Middle frontal gyrus (tissue), 1 donor: Measurements from ENCODE around the gene POLR3K.
"Not testable (repeated sequence)": the region's sequence is repeated elsewhere in the genome, so short reads cannot be mapped to it uniquely, and the experiment has no call there.

Source experiments
- DNase-seq: peaks from one replicate; pipeline ENCODE4 v3.0.0-alpha.2; 2015; ENCODE audit warnings: low spot score; ENCODE audit errors: extremely low spot score

POLR3K gene

DNA sequence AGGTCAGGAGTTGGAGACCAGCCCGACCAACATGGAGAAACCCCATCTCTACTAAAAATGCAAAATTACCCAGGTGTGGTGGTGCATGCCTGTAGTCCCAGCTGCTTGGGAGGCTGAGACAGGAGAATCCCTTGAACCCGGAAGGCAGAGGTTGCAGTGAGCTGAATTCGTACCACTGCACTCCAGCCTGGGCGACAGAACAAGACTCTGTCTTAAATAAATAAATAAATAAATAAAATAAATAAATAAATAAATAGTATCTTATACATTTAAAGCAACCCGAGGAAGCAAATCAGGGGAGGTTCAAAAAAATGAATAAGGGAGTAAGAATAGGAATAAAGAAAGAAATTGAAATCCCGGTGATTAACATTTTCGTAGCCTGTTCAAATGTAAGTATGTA lies 6.9 kb downstream of the POLR3K start:
- not testable (repeated sequence) for DNase-seq

DNA sequence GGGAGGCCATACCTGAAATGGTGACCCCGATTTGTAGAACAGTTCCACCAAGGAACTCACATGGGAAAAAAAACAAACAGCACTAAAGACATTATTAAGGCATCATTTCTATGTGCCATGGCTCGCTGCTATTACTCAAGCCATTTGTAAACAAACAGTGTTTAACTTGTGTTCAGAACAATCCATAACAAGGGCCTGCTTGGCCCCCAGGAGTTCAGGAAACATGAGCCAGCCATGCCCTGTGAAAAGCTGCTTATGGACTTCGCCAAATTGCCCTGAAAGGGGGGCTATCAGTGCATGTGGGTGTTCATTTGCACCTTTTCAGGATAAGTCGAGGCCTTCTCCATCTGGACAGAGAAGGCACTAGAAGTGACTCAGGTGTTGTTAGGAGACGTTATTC lies 8.0 kb downstream of the POLR3K start:
- no peak for DNase-seq

GRCh38 chr16:44655-45054 lies 8.8 kb downstream of the POLR3K start:
- DNase-seq, result no peak

GRCh38 chr16:43294-43693 lies 10.1 kb downstream of the POLR3K start:
- no peak for DNase-seq

- no peak for DNase-seq
Observed at GRCh38 chr16:42691-43090, 10.7 kb downstream of the POLR3K start.

DNA sequence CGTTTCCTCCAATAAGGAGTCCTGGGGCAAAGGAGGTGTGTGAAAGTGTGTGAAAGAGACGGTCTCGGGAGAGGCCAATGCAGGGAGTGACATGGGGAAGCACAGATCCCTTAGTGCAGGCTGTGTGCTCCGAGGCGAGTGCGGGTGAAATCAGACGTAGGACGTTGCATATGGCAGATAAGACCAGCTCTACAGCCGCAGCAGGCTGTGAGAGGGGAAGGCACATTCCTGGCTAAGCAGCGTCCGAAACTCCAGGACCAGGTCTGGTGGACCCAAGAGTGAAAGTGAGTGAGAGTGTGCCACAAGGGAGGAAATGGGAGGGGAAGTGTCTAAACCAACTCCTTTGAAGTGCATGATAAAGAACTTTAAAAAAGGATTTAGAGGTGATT lies 11.3 kb downstream of the POLR3K start:
- no peak for DNase-seq

DNA sequence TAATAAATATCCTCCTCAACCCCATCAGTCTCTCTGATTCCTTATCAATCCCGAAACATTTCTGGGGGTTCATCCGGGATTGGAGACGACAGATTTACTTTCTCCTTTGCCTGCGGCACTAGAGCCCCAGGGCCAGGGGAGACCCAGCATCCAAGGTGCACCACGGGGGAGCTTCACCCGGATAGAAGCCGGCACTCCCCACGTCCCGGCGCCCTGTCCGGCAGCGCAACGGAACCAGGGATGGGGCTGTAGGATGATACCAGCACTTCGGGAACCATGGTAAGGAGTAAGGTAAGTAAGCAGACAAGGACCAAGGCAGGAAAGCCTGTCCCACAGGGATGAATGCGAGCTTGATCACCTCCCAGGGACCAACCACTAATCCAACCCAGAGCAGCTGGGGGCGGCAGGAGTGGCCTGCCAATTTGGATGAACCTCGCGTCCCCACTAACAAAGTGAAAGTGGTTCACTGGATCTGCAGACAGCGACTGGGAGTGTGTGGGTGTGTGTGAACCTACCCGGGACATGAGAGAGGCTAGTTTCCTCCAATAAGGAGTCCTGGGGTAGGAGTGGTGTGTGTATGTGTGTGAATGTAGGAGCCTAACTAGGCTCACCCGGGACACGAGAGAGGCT lies 11.9 kb downstream of the POLR3K start:
- no peak for DNase-seq

DNA sequence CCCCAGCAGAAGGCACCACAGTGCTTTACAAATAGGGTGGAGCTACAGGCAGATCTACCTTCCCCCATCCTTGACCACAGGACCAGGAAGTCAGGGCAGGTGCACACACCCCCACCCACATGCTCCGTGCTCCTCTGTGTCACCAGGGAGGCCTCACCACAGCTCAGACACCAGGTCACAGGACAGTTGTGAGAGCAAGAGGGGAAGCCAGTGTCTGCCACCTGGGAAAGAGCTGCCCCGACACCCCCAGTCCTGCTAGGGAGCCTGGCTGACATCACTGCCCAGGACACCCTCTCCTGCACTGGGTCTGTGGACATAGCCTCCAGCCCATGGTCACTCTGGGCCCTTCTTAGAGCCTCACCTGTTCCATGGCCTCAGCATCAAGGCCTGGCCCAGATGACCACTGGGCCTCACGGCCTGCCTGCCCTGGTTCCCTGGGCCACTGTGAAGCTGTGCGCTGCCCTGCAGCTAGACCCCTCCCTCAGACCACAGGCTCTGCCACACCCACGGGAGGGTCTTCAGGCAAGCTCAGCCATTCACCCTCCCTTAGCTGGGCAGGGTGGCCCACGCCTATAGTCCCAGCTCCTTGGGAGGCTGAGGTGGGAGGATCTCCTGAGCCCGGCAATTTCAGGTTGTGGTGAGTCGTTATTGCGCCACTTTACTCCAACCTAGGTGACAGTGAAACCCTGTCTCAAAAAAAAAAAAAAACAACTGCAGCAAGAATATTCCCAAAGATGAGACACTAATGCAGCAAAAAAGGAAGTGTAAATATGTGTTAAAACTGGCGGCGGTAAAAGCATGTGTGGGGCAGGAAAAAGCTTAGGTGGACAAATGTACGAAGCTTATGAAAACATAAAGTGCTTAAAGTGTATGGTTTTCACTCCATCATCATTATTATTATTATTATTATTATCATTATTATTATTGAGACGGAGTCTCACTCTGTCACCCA lies 14.2 kb downstream of the POLR3K start:
- no peak for DNase-seq

GRCh38 chr16:38206-38605 lies 15.2 kb downstream of the POLR3K start:
- DNase-seq, result not testable (repeated sequence)

- no peak for DNase-seq
Observed at GRCh38 chr16:37511-37910, 15.9 kb downstream of the POLR3K start.

DNA sequence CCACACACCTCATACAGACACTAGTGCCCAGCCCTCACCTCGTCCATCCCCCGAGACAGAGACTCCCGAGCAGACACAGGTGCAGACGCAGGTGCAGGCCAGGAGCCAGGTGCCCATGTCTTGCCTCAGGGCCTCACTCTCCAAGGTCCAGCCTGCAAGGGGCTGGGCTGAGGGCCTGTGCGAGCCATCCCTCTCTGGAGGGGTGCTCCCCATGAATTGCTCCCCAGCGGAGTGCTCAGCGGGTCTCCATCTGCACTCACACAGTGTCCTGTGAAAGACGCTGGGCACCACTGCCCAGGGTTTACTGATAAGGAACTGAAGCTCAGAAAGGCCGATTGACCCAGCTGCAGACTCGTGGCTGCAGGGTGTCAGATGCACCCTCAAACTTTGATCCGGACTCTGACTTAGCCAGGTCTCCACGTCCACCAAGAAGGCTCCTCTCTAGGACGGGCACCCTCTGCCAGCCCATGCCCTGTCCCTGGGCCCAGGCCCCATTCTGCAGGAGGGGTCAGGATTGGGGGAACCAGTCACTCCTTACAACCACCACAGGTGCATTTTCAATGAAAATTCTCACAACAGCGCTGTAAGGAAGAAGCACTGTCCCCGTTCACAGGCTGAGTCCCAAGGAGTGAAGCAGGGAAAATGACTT lies 16.9 kb downstream of the POLR3K start:
- DNase-seq, result no peak

DNA sequence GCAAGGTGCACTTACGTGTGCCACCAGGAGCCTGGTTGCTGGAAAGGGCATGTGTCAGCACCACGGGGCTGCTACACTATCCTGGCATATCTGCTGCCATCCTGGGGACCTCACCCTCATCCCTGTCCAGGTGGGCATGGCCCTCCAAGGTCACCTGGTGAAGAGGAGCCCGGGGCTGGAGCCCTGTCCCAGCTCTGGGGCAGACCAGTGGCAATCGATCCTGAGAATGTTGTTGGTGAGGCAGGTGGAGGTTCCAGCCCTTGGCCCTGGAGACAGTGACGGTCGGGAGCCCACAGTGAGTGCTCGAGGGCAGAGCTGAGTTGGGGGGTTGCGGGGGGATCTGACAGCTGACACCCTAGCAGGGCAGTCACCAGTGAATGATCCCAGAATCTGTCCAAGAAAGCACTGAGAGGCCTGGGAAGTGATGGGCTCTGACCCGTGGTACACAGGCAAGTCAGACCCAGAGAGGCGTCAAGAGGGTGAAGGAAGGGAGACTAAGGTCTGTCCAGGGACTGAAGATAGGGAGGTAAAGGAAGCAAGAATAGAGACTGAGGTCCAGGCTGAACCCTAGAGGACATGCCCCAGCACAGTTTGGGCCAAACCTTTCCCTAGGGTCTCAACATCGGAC lies 17.6 kb downstream of the POLR3K start:
- DNase-seq, result no peak

DNA sequence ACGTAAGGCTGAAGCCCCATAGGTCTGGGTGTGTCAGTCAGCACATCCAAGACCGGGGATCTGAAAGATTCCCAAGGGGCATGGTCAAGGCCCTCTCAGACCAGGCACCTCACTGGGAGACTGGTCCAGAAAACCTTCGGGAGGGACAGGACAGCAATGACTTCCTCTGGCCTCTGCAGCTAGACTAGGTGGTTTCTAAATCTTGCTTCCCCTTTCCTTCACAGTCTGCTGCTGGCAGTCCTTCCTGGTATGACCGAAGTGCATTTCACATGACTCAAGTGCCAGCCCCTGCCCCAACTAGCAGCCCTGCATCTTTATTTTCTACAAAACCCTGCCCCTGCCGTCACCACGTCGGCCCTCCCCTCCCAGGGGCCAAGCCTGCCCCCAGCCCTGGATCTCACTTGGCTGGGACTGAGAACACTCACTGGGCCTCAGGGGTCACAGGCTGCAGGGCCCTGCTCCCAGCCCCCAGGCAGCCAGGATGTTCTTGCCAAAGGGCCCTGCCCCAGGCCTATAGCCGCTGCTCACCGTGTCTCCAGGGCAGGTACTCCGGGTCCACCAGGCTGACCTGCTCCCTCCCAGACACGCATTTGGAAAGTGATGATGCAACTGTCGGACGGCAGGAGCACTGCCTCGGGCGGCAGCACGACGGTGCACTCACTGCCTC lies 18.3 kb downstream of the POLR3K start:
- DNase-seq, result no peak

DNA sequence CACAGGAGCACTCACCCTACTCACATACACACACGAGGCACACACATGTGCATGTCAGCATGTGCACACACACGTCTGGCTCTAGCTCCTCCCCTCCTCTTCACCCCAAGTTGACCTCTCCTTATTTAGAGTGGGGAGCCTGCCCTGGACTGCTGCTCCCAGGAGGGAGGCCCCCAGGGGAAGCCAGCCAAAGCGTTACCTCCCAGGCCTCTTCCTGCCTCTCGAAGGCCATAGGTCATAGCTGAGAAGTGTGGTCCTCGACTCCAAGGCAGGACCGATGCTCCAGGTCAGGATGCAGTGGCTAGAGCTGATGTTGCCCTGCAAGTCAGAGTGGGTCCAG lies 18.8 kb downstream of the POLR3K start:
- DNase-seq, result no peak

GRCh38 chr16:33877-34647 lies 19.3 kb downstream of the POLR3K start:
- no peak for DNase-seq

DNA sequence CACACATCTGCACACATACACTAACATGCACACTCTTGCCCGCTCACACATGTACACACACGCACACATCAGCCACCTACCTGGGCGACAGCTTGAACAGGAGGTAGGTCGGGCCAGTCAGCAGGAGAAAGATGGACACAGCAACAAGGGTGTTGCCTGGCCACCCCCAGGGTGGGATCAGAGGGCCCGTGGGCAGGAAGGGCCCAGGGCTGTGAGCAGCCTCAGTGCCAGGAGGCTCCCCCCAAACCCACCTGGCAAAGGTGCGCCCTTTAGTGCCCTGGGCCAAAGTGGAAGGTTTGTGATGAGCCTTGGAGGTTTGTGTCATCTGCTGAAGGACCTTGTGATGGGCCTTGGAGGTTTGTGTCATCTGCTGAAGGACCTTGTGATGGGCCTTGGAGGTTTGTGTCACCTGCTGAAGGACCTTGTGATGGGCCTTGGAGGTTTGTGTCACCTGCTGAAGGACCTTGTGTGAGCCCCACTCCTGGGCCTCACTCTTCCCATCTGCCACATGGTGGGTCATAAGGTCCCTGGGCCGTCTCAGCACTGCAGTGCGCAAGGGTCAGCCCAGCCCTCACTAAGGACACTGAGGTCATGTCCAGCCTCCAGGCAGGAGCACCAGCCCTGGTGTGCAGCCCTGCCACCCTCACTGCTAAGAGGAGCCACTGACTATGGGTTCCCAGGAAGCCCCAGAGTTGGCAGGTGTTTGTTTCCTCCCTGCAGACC lies 20.1 kb downstream of the POLR3K start:
- not testable (repeated sequence) for DNase-seq

DNA sequence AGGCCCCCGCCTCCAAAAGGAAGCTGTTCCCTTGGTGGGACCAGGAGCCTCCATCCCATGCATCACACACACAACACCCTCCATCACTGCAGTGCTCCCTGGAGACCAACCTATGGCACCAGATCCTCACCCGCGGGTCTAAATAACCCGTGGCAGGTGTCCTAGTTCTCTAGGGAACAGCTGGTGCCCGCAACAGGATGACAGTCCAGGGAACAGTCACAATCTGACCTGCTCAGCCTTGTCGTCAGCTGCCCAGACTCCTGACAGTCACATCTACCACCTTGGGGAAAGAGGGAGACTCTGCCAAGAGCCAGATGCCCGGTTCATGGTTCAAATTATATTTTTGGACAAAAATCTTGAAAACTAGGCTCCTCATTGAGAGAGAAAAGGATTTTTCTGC lies 22.8 kb downstream of the POLR3K start:
- not testable (repeated sequence) for DNase-seq

DNA sequence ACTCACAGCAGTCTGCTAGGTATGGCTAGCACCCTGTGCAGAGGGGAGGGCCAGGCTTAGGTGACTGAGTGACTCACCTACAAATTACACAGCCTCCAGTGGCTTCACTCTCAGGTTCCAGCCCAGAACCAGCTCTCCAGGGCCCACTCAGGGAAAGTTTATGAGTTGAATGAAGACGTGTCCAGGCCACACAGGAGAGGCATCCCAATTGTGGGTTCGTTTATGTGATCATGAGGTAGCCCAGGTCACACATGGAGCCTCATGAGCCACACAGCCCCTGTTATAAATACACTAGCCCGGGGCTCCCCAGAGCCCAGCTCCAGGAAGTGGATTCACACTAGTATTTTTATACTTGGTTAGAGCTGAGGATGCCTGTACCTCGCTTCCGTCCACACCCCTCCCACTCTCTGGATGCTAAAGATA lies 27.5 kb downstream of the POLR3K start:
- DNase-seq, result not testable (repeated sequence)

- not testable (repeated sequence) for DNase-seq
Observed at GRCh38 chr16:24151-24550, 29.3 kb downstream of the POLR3K start.

GRCh38 chr16:20886-21285 lies 32.5 kb downstream of the POLR3K start:
- not testable (repeated sequence) for DNase-seq
